ENCODE data around the gene ZFP1. TPM values are rescaled to one million over a fixed set of nuclear protein-coding genes. Genes with fewer than 3 reads are reported as not detected.
"Not testable (repeated sequence)": the region's sequence is repeated elsewhere in the genome, so short reads cannot be mapped to it uniquely, and the experiment has no call there.

Gene ZFP1
- total RNA-seq, 4 donors from 2014 or later, result 5.5 to 12.6 (median 7.0) TPM

DNA sequence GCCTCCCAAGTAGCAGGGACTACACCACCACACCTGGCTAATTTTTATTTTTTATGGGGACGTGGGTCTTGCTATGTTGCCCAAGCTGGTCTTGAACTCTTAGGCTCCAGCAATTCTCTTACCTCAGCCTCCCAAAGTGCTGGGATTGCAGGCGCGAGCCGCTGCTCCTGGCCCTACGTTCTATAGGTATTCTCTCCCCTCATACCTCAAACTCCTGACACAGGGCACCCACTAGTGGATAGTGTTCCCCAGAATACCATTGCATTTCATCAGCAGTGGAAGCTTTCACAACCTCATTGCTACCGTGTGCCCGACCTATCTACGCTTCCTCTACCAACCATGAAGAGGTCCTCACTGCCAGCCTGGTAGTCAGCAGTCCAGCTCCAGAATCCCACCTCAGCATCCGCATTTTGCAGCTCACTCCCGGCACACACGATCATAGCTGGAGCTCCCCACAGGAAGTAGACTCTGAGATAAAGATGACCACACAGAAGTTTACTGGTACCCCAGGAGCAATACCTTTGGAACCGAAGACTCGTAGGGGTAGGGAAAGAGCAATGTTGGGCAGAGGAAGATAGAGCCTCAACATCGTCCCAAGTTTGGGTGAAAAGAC is 49.3 kb downstream of the ZFP1 start:
- no peak for DNase-seq (ENCODE audit: low spot score)
- ATAC-seq (ENCODE audit: low FRiP score), result no peak

DNA sequence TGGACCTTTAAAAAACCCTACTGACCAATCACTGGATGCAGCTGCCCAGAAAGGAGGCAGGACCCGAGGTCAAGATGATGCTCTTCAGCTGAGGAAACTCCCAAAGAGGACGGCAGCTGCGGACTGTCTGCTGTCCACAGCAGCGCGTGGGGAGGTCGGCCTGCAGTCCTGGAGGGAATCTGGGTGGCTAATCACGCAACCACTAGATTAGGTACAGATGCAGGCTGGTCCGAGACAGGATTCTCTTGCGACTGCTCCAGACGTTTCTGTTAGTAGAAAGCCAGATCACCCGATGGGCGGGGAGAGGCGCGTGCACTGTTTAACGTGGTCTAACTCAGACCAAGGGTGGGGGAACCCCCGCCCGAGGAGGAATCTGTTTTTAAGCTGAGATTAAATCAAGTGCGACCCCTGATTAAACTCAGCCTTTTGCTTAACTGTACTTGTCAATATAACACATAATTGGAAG is 49.8 kb downstream of the ZFP1 start:
- TF ChIP-seq, protein P1, sequence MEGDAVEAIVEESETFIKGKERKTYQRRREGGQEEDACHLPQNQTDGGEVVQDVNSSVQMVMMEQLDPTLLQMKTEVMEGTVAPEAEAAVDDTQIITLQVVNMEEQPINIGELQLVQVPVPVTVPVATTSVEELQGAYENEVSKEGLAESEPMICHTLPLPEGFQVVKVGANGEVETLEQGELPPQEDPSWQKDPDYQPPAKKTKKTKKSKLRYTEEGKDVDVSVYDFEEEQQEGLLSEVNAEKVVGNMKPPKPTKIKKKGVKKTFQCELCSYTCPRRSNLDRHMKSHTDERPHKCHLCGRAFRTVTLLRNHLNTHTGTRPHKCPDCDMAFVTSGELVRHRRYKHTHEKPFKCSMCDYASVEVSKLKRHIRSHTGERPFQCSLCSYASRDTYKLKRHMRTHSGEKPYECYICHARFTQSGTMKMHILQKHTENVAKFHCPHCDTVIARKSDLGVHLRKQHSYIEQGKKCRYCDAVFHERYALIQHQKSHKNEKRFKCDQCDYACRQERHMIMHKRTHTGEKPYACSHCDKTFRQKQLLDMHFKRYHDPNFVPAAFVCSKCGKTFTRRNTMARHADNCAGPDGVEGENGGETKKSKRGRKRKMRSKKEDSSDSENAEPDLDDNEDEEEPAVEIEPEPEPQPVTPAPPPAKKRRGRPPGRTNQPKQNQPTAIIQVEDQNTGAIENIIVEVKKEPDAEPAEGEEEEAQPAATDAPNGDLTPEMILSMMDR (IDR thresholded peaks at IDR 0.05), result no peak
- DNase-seq (ENCODE audit: low spot score) (no peak), ATAC-seq (ENCODE audit: low FRiP score) (no peak)

More for the DNA sequence above, 49.3 kb downstream of the ZFP1 start:
- TF ChIP-seq, protein P1 (IDR thresholded peaks at IDR 0.05), result no peak

DNA sequence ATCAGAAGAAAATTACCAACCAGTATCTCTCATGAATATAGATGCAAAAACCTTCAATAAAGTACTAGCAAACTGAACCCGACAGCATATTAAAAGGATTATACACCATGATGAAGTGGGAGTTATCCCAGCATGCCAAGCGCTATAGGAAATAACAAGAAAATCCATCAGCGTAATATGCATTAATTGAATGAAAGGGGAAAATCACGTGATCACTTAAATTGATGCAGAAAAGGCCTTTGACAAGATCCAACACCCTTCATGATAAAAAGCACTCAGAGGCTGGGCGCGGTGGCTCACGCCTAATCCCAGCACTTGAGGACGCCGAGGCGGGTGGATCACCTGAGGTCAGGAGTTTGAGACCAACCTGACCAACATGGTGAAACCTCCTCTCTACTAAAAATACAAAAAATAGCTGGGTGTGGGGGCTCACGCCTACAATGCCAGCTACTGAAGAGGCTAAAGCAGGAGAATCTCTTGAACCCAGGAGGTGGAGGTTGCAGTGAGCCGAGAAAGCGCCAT is 53.8 kb downstream of the ZFP1 start:
- DNase-seq (ENCODE audit: low spot score) (no peak), ATAC-seq (ENCODE audit: low FRiP score) (no peak)
- TF ChIP-seq, protein P1 (IDR thresholded peaks at IDR 0.05), result no peak

DNA sequence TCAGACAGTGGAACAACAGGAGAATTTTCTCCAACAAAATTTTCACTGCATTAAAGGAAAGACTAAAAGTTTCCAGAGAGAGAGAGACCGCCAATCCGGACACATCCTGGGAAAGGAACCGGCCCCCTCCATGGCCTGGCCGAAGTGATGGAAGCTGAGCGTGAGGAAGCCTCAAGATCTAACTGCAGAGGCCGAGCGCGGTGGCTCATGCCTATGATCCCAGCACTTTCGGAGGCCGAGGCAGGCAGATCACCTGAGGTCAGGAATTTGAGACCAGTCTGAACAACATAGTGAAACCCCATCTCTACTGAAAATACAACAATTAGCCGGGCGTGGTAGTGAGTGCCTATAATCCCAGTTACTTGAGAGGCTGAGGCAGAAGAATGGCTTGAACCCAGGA is 54.8 kb downstream of the ZFP1 start:
- DNase-seq (ENCODE audit: low spot score) (no peak), ATAC-seq (ENCODE audit: low FRiP score) (no peak)
- TF ChIP-seq, protein P1 (IDR thresholded peaks at IDR 0.05), result no peak

DNA sequence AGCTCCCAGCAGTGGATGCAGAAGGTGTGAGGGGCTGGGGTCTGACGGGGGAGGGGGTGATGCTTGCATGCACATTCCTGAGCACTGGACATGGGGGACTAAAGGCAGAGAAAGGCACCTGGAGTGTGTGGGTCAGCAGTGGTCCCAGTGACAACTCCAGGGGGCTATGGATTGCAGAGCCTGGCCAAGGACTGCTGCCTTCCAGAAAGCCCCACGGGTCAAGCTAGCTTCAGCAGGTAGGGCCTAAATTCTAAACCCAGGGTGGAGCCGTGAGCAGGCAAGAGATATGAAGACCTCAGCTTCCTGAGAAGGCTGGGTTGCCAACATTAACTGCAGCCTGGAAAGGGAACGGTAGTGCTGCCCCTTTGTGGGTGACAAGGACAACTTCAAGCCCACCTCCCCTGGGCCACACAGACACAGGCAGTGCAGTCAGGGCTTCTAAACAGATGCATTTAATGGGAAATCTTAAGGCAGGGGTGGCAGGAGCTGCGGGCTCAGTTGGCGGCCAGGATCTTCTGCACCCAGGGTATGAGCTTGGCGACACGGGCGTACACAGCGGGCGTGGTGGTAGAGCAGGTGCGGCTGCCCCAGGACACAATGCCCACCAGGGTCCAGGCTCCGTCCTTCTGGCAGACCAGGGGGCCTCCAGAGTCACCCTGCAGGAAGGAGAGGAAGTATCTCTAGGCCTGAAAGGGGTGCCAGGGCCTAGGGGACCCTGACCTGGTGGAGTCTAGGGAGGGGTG is 55.5 kb downstream of the ZFP1 start:
- DNase-seq (ENCODE audit: low spot score) (no peak), ATAC-seq (ENCODE audit: low FRiP score) (no peak)
- TF ChIP-seq, protein P1 (IDR thresholded peaks at IDR 0.05), result no peak

DNA sequence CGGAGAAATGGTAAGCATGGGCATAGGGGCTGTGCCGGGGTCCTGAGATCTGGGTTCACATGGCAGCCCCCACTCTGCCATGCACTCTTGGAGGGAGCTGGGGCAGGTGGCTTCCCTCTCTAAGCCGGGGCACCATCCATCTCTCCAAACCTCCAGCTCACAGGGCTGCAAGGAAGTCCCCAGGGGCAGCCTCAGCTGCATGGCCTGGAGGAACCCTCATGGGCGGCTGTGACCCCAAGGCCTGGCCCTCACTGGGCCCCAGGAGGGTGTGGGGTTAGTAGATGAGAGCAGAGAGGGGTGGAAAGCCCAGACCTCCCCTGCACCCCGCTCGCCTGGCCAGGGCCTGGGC is 56.1 kb downstream of the ZFP1 start:
- TF ChIP-seq, protein P1 (IDR thresholded peaks at IDR 0.05), result no peak
- DNase-seq (ENCODE audit: low spot score) (no peak), ATAC-seq (ENCODE audit: low FRiP score) (no peak)

DNA sequence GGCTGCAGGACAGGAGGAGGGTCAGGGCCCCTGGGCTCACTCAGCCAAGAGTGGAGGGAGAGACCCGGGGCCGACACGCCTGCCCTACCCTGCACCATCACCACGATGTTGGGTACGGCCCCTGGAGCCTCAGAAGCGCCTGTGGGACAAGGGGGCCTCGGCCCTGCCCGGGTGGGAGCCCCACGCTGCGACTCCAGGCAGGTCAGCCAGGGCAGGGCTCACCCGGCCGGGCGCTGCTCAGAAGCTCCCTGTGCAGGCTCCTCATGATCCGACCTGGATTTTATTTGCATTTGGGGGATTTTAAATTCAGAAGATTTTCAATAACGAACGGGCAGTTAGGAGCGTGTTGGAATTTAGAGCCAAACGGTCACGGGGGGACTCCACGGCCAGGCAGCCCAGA is 56.6 kb downstream of the ZFP1 start:
- not testable (repeated sequence) for DNase-seq (ENCODE audit: low spot score); ATAC-seq (ENCODE audit: low FRiP score)

DNA sequence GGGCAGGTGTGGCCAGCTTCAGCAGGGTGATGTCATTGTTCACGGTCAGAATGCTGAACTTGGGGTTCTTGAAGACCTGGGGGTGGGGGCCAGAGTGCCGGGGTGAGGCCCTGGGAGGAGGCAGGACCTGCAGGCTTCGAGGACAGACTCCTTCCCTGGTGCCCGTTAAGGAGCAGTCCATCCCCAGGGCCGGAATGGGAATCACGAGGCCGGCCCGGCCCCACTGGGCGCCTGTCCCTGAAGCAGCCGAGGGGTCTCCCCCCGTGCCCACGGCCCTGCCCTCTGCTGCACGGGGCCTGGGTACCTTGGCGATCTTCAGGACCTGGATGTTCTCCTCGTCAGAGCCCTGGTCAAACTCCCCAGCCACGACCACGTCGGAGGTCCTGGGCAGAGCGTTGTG is 57.1 kb downstream of the ZFP1 start:
- ATAC-seq (ENCODE audit: low FRiP score); DNase-seq (ENCODE audit: low spot score): not testable (repeated sequence)

DNA sequence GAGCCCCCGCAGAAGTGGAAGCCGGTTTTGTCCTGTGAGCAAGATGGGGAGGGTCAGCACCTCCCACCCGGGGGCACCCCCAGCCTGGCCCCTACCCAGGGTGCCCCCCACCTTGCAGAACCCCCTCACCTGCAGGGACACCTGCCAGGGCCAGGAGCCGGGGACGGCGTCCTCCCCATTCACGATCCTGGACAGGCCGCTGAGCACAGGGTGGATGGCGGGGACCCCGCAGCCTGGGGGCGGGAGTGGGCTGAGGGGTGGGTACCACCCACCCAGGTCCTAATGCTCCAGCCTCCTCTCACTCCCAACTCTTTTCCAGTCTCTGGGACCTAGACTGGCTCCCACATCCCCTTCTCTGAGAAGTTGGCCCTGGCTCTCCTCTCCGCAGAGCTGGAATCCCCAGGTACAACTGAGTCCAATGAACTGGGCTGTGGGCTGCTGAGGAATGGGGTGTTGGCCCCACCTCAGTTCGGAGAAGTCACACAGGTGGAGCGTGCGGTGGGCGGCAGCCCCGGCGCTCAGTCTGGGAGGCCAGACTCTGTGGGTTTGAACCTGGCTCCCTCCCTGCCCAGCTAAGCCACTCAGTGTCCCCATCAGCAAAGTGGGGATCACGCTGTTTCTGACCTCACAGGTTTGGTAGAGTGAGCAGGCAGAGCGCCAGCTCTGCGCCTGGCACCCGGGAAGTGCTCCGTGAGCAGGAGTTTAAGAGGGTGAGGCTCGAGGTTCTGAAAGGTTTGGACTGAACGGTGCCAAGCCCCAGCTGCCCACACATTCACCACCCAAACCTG is 57.8 kb downstream of the ZFP1 start:
- ATAC-seq (ENCODE audit: low FRiP score), result peak; percentile 7
- not testable (repeated sequence) for DNase-seq (ENCODE audit: low spot score)

All from omental fat pad (tissue), 4 donors.